Stimulated activated naive CD4-positive, alpha-beta T cell treated with Interleukin-2 at 50 U/mL for 16 hours (primary cell): Measurements from ENCODE around the gene FHIT.
"Not testable (repeated sequence)": the region's sequence is repeated elsewhere in the genome, so short reads cannot be mapped to it uniquely, and the experiment has no call there.

ENCODE experiments used
- DNase-seq: peaks from one replicate; lab custom pipeline; 2025; lab: John Stamatoyannopoulos, UW

FHIT gene

GRCh38 chr3:60703956-60704736 is 547.1 kb downstream of the FHIT start:
- DNase-seq = no peak

- no peak for DNase-seq
Measured at GRCh38 chr3:60703008-60703407, 548.2 kb downstream of the FHIT start.

- no peak for DNase-seq
Measured at GRCh38 chr3:60698117-60698516, 553.1 kb downstream of the FHIT start.

- DNase-seq = no peak
Measured at GRCh38 chr3:60697132-60697531, 554.1 kb downstream of the FHIT start.

- DNase-seq = no peak
Measured at GRCh38 chr3:60696428-60697125, 554.7 kb downstream of the FHIT start.

GRCh38 chr3:60675424-60675823 is 575.8 kb downstream of the FHIT start:
- DNase-seq = no peak

- no peak for DNase-seq
Measured at GRCh38 chr3:60674870-60675269, 576.4 kb downstream of the FHIT start.

GRCh38 chr3:60673123-60673522 is 578.1 kb downstream of the FHIT start:
- DNase-seq = no peak

- not testable (repeated sequence) for DNase-seq
Measured at GRCh38 chr3:60672337-60672736, 578.9 kb downstream of the FHIT start.

- no peak for DNase-seq
Measured at GRCh38 chr3:60669636-60670035, 581.6 kb downstream of the FHIT start.

GRCh38 chr3:60660026-60660425 is 591.2 kb downstream of the FHIT start:
- DNase-seq = no peak

GRCh38 chr3:60659098-60659497 is 592.2 kb downstream of the FHIT start:
- DNase-seq = no peak

GRCh38 chr3:60657972-60658371 is 593.3 kb downstream of the FHIT start:
- no peak for DNase-seq

- DNase-seq = no peak
Measured at GRCh38 chr3:60652829-60653228, 598.4 kb downstream of the FHIT start.

GRCh38 chr3:60651799-60652198 is 599.5 kb downstream of the FHIT start:
- no peak for DNase-seq

- no peak for DNase-seq
Measured at GRCh38 chr3:60650171-60650570, 601.1 kb downstream of the FHIT start.

- DNase-seq = no peak
Measured at GRCh38 chr3:60645801-60646200, 605.5 kb downstream of the FHIT start.

- DNase-seq = no peak
Measured at GRCh38 chr3:60643831-60644230, 607.4 kb downstream of the FHIT start.

GRCh38 chr3:60641354-60641753 is 609.9 kb downstream of the FHIT start:
- DNase-seq = no peak

- DNase-seq = no peak
Measured at GRCh38 chr3:60636846-60637245, 614.4 kb downstream of the FHIT start.

GRCh38 chr3:60633644-60634043 is 617.6 kb downstream of the FHIT start:
- no peak for DNase-seq

GRCh38 chr3:60631509-60631908 is 619.7 kb downstream of the FHIT start:
- no peak for DNase-seq

GRCh38 chr3:60630953-60631352 is 620.3 kb downstream of the FHIT start:
- no peak for DNase-seq

- no peak for DNase-seq
Measured at GRCh38 chr3:60629816-60630215, 621.4 kb downstream of the FHIT start.
